Measurements from ENCODE around the gene TXNDC2. TPM values are rescaled to one million over a fixed set of nuclear protein-coding genes. Genes with fewer than 3 reads are reported as not detected.
"Not testable (repeated sequence)": the region's sequence is repeated elsewhere in the genome, so short reads cannot be mapped to it uniquely, and the experiment has no call there.

Gene TXNDC2
- total RNA-seq, 1 donor from 2014 or later, result not detected

GRCh38 chr18:9857479-9857998, 28.2 kb upstream of the TXNDC2 start:
- ATAC-seq; DNase-seq (ENCODE audit: low spot score); intact Hi-C loops (cut with DNase I): not testable (repeated sequence)

DNA sequence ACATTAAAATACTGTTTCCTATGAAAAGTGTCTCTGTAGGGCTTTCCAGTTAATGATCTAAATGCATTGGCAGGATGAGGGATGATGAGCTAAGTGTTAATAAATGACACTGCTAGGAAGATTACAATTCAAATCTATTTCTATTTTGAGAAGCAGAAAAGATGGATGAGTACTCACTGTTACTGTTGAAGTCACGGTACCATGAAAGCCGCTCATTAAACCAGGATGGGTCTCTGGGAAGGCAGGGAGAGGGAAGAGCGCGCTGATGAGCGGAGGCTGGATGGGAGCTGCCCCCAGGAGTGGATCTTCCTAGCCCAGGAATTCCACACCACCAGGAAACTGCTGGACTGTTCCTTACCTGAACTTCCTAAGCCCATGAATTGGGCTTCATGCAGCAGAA, 27.1 kb upstream of the TXNDC2 start:
- intact Hi-C loops (cut with DNase I), result no loop called here
- no peak for DNase-seq (ENCODE audit: low spot score)
- ATAC-seq, result no peak

DNA sequence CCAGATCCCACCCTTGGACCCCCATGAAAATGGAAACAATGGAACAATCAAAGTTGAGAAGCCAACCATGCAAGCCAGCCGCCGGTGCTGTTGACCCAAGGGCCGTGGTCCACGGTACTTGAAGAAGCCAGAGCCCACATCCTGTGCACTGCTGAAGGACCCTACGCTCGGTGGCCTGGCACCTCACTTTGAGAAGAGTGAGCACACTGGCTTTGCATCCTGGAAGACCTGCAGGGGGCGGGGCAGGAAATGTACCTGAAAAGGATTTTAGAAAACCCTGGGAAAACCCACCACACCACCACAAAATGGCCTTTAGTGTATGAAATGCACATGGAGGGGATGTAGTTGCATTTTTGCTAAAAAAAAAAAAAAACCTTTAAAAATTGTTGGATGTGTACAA, 26.5 kb upstream of the TXNDC2 start:
- ATAC-seq (no peak), DNase-seq (ENCODE audit: low spot score) (no peak)
- intact Hi-C loops (cut with DNase I), result no loop called here

- ATAC-seq (no peak), DNase-seq (ENCODE audit: low spot score) (no peak)
- intact Hi-C loops (cut with DNase I), result no loop called here
Observed at GRCh38 chr18:9860682-9861081, 25.1 kb upstream of the TXNDC2 start.

DNA sequence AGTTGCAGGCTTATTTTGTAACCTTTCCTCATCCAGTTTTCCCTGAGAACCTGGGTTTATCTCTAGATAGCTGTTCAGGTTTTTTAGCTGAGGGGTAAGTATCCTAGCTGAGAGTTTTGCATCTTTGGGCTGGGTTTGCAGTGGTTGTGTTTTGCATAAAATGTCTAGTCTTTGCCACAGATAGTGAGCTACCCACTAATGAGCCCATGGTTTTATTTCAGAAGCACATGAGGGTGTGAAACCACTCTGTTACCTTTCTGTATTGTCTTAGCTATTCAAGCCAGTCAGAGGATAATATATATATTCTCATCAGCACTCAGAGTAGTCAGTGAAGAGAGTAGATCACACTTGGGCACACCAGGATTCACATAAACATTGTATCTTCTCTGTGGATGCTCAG, 24.6 kb upstream of the TXNDC2 start:
- intact Hi-C loops (cut with DNase I), result no loop called here
- DNase-seq (ENCODE audit: low spot score) (no peak), ATAC-seq (no peak)

DNA sequence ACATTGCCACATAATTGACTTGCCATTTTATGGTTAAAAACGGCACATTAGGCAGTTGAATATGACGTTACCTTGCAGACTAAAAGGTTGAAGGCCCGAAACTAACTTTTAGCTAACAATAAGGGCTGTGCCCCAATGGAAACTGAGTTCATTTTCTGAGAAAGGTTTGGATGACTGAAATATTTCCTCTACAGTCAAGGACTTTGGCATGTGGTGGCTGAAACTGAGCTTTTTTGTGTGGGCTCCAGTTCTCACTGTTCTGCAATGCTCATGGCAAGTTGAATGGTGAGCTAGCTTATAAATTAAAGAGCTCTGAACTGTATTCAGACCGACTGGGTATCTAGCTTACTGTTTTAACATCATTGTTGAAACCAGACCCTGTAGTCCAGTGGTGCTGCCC, 23.8 kb upstream of the TXNDC2 start:
- ATAC-seq (no peak), DNase-seq (ENCODE audit: low spot score) (no peak)
- intact Hi-C loops (cut with DNase I), result no loop called here

DNA sequence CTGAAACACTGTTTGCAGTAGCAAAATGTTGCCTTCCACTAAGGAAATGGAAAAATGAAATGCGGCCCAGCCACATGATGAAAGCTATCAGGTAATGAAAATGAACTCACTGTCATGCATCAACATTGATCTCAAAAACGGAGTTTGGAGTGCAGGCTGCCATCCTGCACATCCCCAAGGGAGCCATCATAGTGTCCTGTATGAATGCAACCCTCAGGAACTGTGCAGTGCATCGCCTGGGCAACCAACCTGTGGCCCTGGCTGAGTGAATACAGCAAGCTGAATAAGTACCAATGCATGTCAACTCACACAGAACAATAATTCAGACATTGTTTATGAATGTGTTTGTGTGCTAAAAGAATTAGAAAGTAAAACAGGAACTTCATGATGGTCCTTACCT, 23.1 kb upstream of the TXNDC2 start:
- DNase-seq (ENCODE audit: low spot score) (no peak), ATAC-seq (no peak)
- intact Hi-C loops (cut with DNase I), result no loop called here

DNA sequence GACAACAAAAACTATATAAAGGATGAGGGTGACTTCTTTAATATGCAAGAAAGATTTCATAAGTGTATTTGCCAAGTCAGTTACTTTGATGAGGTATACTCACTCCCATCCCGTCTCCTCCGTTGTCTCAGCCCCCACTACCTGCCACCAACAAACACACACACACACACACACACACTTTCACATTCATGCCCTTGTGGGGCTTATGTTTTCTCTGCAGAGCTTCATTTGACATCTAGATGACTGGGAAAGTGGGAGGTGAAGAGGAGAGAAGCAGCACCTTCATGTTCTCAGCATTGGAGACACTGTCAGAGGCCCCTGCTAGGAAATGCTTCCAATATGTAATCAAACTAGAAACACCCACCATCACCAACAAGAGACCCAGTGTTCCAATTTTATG, 22.5 kb upstream of the TXNDC2 start:
- no peak for ATAC-seq
- intact Hi-C loops (cut with DNase I), result no loop called here
- DNase-seq (ENCODE audit: low spot score), result no peak

DNA sequence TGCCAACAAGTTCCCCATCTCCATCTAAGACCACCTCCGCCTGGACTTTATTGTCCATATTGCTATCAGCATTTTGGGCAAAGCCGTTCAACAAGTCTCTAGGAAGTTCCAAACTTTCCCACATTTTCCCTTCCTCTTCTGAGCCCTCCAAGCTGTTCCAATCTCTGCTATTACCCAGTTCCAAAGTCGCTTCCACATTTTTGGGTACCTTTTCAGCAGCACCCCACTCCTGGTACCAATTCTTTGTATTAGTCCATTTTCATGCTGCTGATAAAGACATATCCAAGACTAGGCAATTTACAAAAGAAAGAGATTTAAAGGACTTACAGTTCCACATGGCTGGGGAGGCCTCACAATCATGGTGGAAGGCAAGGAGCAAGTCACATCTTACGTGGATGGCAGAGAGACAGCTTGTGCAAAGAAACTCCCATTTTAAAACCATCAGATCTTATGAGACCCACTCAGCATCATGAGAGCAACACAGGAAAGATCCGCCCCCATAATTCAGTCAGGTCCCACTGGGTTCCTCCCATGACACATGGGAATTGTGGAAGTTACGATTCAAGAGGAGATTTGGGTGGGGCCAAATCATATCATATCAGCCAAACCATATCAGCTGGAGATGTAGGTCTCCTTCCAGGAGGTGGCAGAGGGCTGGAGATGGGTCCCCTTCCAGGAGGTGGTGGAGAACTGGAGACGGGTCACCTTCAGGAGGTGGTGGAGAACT, 19.8 kb upstream of the TXNDC2 start:
- intact Hi-C loops (cut with DNase I), result no loop called here
- ATAC-seq (no peak), DNase-seq (ENCODE audit: low spot score) (no peak)

GRCh38 chr18:9866627-9867026, 19.1 kb upstream of the TXNDC2 start:
- intact Hi-C loops (cut with DNase I), result no loop called here
- DNase-seq (ENCODE audit: low spot score) (no peak), ATAC-seq (no peak)

- DNase-seq (ENCODE audit: low spot score), result no peak
- intact Hi-C loops (cut with DNase I), result no loop called here
- no peak for ATAC-seq
Observed at GRCh38 chr18:9867071-9867594, 18.6 kb upstream of the TXNDC2 start.

GRCh38 chr18:9868857-9869714, 16.7 kb upstream of the TXNDC2 start:
- intact Hi-C loops (cut with DNase I), result no loop called here
- ATAC-seq (no peak), DNase-seq (ENCODE audit: low spot score) (no peak)

DNA sequence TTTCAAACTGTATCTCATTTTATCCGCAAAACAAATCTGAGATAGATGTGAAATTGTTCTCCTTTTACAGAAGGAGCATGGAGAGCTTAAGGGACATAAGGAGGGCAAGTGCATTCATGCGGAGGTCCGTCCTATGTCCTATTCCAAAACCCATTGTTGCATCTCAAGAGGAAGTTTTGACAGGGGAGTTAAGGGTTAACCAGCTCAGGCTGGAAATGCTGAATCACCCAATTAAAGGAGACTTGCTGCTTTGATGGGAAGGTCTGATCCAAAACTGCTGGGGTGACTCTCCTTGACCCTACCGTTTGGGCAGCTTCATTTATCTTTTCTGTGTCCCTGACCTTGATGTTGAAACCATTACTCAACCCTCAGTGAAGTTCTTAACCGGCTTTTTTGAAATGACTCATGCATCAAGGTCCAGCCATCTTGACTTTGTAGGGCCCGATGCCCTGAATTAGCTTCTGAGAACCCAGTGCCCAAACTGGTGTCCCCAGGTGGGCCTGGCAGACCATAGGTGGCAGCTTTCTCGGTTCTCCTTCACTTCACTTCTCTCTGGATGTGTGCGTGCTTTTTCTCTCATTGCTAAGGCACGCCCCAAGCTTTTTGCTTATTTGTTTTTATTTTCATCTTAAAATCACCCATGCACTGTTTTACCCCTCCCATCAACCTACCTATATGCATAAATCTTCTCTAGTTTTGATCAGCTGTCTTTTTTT, 15.9 kb upstream of the TXNDC2 start:
- DNase-seq (ENCODE audit: low spot score), result no peak
- intact Hi-C loops (cut with DNase I), result no loop called here
- peak; percentile 60 for ATAC-seq

DNA sequence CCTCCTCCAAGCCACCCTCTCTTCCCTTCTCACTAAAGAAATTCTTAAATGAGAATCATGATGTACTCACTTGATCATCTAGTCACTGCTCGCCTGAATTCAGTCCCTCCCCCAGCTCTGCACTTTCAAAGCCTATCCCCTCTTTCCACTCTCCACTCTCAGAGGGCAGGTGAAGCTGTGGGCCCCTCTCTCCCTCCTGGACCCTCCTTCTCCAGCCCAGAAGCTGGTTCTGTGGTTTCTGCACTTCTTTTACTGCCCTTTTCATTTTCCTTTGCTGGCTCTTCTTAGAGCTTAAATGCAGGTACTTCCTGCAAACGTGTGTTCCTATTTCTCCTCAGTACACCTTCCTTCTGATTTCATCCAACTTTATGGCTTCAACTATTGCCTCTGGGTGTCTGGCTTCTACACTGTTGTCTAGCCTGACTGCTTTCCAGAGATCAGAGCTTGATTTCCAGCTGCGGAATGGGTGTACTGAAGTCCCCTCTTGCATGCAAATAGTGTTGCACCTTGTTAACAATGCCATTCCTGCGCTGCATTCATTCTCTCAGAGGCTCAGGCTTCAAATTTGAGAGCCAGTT, 15.3 kb upstream of the TXNDC2 start:
- intact Hi-C loops (cut with DNase I), result no loop called here
- DNase-seq (ENCODE audit: low spot score) (no peak), ATAC-seq (no peak)

DNA sequence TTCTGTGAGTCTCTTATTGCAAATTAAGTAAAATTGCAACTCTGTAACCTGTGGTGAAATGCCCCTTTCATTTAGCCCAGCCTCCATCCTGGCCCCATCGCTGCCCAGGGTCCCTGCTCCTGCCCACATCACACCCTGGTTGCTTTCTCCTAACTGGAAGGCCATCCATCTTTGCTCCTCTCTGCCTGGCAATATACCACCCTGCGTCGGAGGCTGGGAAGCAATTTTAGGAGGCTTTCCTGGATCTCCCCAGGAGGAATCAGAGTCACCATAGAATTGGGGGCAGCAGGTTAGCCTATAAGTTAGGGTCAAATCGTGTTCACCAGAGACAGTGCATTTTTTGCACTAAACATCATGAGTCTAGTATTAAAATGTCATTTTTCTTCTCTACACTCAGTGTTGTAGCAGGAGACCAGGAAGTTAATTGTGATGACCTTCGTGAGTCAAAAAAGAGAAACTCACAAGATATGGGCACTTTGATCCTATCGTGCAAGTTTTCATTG, 14.5 kb upstream of the TXNDC2 start:
- DNase-seq (ENCODE audit: low spot score) (no peak), ATAC-seq (no peak)
- intact Hi-C loops (cut with DNase I), result no loop called here

DNA sequence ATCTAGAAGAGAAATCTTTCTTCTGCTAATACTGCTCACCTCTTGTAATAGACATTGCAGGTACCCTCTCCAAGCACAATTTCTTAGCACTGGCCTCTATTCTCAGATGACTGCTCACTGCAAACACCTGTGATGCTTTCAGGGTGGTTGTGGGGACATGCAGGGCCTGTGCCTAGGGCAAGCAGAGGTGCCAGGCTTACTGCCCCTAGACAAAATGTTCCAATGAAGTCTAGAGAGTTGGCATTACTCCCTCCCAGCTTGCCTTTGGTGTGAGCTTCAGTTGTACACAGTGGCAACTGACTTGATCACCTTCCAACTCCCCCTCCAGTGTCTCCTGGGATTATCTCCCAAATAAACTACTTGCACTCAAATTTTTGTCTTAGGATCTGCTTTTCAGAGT, 12.9 kb upstream of the TXNDC2 start:
- DNase-seq (ENCODE audit: low spot score) (no peak), ATAC-seq (no peak)
- intact Hi-C loops (cut with DNase I), result no loop called here

DNA sequence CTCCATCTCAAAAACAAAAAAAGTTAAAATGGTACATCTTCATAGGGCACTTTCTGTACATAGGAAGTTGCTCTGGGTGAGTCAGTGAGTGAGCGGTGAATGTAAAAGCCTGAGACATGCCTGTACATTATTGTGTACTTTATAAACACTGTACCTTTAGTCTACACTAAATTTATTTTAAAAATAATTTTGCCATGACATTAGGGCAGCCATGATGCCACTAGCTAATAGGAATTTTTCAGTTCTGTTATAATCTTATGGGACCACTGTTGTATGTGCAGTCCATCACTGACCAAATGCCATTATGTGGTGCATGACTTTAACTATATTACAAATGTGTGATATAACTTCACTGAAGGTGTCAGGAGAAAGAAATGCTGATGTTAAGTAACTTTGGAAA, 11.0 kb upstream of the TXNDC2 start:
- intact Hi-C loops (cut with DNase I), result no loop called here
- DNase-seq (ENCODE audit: low spot score), result no peak
- no peak for ATAC-seq

- ATAC-seq (no peak), DNase-seq (ENCODE audit: low spot score) (no peak)
- intact Hi-C loops (cut with DNase I), result no loop called here
Observed at GRCh38 chr18:9876212-9876866, 9.4 kb upstream of the TXNDC2 start.

All from sciatic nerve (tissue), 2 donors.